Measurements from ENCODE around the gene GRM7.

DNA sequence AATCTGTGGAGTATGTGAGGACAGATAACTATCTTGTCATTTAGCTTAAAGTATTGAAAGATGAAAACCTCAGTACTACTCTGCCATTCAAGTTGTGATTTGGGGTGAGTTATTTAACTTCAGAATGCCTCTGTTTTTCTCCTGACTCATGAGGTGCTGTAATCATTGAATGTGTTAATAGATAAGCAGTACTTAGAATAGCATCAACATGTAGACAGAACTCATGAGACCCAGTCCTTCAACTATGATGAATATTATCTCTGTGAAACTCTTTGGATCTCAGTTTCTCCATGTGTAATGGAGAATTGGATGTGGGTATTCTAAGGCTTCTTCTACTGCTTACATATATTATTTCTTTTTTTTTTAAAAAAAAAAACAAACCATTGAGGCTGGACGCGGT lies 431.4 kb downstream of the GRM7 start:
- TF ChIP-seq, protein P1, sequence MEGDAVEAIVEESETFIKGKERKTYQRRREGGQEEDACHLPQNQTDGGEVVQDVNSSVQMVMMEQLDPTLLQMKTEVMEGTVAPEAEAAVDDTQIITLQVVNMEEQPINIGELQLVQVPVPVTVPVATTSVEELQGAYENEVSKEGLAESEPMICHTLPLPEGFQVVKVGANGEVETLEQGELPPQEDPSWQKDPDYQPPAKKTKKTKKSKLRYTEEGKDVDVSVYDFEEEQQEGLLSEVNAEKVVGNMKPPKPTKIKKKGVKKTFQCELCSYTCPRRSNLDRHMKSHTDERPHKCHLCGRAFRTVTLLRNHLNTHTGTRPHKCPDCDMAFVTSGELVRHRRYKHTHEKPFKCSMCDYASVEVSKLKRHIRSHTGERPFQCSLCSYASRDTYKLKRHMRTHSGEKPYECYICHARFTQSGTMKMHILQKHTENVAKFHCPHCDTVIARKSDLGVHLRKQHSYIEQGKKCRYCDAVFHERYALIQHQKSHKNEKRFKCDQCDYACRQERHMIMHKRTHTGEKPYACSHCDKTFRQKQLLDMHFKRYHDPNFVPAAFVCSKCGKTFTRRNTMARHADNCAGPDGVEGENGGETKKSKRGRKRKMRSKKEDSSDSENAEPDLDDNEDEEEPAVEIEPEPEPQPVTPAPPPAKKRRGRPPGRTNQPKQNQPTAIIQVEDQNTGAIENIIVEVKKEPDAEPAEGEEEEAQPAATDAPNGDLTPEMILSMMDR (IDR thresholded peaks at IDR 0.05; ENCODE audit: low read depth, low read length, poor library complexity, severe bottlenecking) = no peak
- TF ChIP-seq EZH2phosphoT487 (IDR thresholded peaks at IDR 0.05; ENCODE audit: borderline replicate concordance, low read length) = no peak

Measured in DOHH2 (cell line).